Activated CD4-positive, alpha-beta T cell treated with anti-CD3 and anti-CD28 coated beads, Interleukin-2, amount 10 ng/mL, durations not matched to agents 24 days and 14 days (primary cell): ENCODE measurements around the gene CES4A. TPM values are rescaled to one million over a fixed set of nuclear protein-coding genes. Genes with fewer than 3 reads are reported as not detected.
"Not testable (repeated sequence)": the region's sequence is repeated elsewhere in the genome, so short reads cannot be mapped to it uniquely, and the experiment has no call there.

Source experiments
- DNase-seq: peaks from one replicate; pipeline ENCODE4 v3.0.0; 2022
- H3K27ac Mint-ChIP-seq: one replicate; pipeline ENCODE4 v1.8.0; 2022; ENCODE audit warnings: mild to moderate bottlenecking, mixed read lengths
- H3K27me3 Mint-ChIP-seq: one replicate; pipeline ENCODE4 v1.8.0; 2022; ENCODE audit warnings: mixed read lengths
- H3K36me3 Mint-ChIP-seq: one replicate; pipeline ENCODE4 v1.8.0; 2022; ENCODE audit warnings: low read depth, mild to moderate bottlenecking, mixed read lengths
- H3K4me1 Mint-ChIP-seq: one replicate; pipeline ENCODE4 v1.8.0; 2021; ENCODE audit warnings: mixed read lengths
- H3K4me3 Mint-ChIP-seq: one replicate; pipeline ENCODE4 v1.8.0; 2022; ENCODE audit warnings: mild to moderate bottlenecking, moderate library complexity, mixed read lengths
- H3K9me3 Mint-ChIP-seq: one replicate; pipeline ENCODE4 v1.8.0; 2021; ENCODE audit warnings: mixed read lengths
- intact Hi-C: fragments of 100-400 bp; cut with micrococcal nuclease; formaldehyde crosslinking; loops from one replicate; pipeline ENCODE4 v1.15.1; 2023
- total RNA-seq: library from RNA; stranded (reverse); gene quantifications from 2 replicates; pipeline ENCODE4 v1.2.3, GENCODE V29; 2022

Gene CES4A
- total RNA-seq, 1 donor from 2014 or later = 27.5 TPM

DNA sequence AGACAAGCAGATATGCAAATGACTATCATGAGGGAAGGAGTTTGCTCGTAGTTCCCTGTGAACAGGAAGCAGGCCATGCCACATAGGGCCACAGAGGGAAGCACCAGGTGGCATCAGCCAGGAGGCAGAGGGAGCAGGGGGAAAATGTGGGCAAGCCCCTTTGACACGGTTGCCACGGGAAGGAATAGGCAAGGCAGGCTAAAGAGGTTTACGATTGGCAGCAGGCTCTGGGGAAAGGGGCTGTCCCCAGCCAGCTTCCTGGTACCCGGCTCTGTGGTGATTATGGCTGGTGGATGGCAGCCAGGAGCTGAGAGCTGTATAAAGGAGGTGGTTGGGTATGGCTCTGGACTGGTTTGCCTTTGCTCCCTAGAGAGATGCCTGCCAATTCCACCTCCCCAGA lies 26.5 kb upstream of the CES4A start:
- DNase-seq = no peak

GRCh38 chr16:66964049-66964448 lies 24.3 kb upstream of the CES4A start:
- Mint-ChIP-seq H3K36me3 (peaks cover 5% of the 10 kb centered on the region), H3K4me3 (no peak overlapping the region), H3K27ac (no peak overlapping the region), H3K4me1 (peaks cover 19% of the 10 kb centered on the region), H3K9me3 (no peaks in the 10 kb centered on the region), H3K27me3 (no peaks in the 10 kb centered on the region)
- intact Hi-C loops = no loop called here
- DNase-seq = no peak

More for the DNA sequence above, 26.5 kb upstream of the CES4A start:
- Mint-ChIP-seq H3K4me1 (peaks cover 33% of the 10 kb centered on the region), H3K27ac (peak overlapping the region; percentile 70), H3K36me3 (peaks cover 2% of the 10 kb centered on the region), H3K4me3 (peak overlapping the region; percentile 83), H3K9me3 (no peaks in the 10 kb centered on the region), H3K27me3 (no peaks in the 10 kb centered on the region)
- intact Hi-C loops = no loop called here

DNA sequence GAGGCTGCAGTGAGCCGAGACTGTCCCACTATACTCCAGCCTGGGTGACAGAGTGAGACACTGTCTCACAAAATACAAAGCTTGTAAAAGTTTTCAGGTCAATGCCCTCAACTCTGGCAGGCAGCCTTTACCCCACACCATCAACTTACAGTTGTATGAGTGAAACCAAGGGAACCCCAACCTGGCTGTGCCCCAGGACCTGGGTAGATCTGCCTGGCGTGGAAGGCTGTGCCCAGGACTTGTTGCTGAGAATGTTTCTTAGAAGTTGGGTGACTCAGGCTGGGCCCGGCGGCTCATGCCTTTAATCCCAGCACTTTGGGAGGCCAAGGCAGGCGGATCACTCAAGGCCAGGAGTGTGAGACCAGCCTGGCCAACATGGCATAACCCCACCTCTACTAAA lies 19.5 kb upstream of the CES4A start:
- Mint-ChIP-seq H3K4me3 (no peak overlapping the region), H3K27ac (no peak overlapping the region), H3K9me3 (no peaks in the 10 kb centered on the region), H3K36me3 (peaks cover 5% of the 10 kb centered on the region), H3K27me3 (no peaks in the 10 kb centered on the region), H3K4me1 (peaks cover 5% of the 10 kb centered on the region)
- intact Hi-C loops = no loop called here
- no peak for DNase-seq

GRCh38 chr16:66970775-66971720 lies 17.3 kb upstream of the CES4A start:
- Mint-ChIP-seq H3K9me3 (no peaks in the 10 kb centered on the region), H3K4me3 (no peak overlapping the region), H3K27me3 (no peaks in the 10 kb centered on the region), H3K4me1 (peaks cover 18% of the 10 kb centered on the region), H3K36me3 (peaks cover 3% of the 10 kb centered on the region), H3K27ac (no peak overlapping the region)
- no peak for DNase-seq
- intact Hi-C loops = no loop called here

GRCh38 chr16:66972983-66973382 lies 15.4 kb upstream of the CES4A start:
- Mint-ChIP-seq H3K4me1 (peaks cover 27% of the 10 kb centered on the region), H3K9me3 (no peaks in the 10 kb centered on the region), H3K4me3 (no peak overlapping the region), H3K36me3 (no peaks in the 10 kb centered on the region), H3K27ac (no peak overlapping the region), H3K27me3 (no peaks in the 10 kb centered on the region)
- intact Hi-C loops = no loop called here
- no peak for DNase-seq

DNA sequence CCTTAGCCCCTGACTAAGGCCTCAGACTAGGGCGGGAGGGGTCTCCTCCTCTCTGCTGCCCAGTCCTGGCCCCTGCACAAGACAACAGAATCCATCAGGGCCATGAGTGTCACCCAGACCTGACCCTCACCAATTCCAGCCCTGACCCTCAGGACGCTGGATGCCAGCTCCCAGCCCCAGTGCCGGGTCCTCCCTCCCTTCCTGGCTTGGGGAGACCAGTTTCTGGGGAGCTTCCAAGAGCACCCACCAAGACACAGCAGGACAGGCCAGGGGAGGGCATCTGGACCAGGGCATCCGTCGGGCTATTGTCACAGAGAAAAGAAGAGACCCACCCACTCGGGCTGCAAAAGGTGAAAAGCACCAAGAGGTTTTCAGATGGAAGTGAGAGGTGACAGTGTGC lies 14.7 kb upstream of the CES4A start:
- intact Hi-C loops = no loop called here
- no peak overlapping the region for H3K27ac Mint-ChIP-seq
- no peaks in the 10 kb centered on the region for H3K27me3 Mint-ChIP-seq
- no peak overlapping the region for H3K4me3 Mint-ChIP-seq
- no peaks in the 10 kb centered on the region for H3K9me3 Mint-ChIP-seq
- no peaks in the 10 kb centered on the region for H3K36me3 Mint-ChIP-seq
- no peak for DNase-seq
- peaks cover 34% of the 10 kb centered on the region for H3K4me1 Mint-ChIP-seq

- peak overlapping the region; percentile 74 for H3K4me3 Mint-ChIP-seq
- intact Hi-C loops = not testable (repeated sequence)
These were observed 14.0 kb upstream of the CES4A start for GRCh38 chr16:66974156-66974931.

GRCh38 chr16:66974932-66975246 lies 13.5 kb upstream of the CES4A start:
- H3K36me3 Mint-ChIP-seq, intact Hi-C loops, H3K9me3 Mint-ChIP-seq, H3K27me3 Mint-ChIP-seq: not testable (repeated sequence)
- Mint-ChIP-seq H3K4me1 (peaks cover 42% of the 10 kb centered on the region), H3K27ac (peak overlapping the region; percentile 77), H3K4me3 (peak overlapping the region; percentile 74)
- DNase-seq = peak; percentile 82

More at GRCh38 chr16:66974156-66974931, 14.0 kb upstream of the CES4A start:
- H3K27me3 Mint-ChIP-seq, H3K9me3 Mint-ChIP-seq, H3K36me3 Mint-ChIP-seq, DNase-seq: not testable (repeated sequence)
- Mint-ChIP-seq H3K27ac (peak overlapping the region; percentile 77), H3K4me1 (peaks cover 40% of the 10 kb centered on the region)

DNA sequence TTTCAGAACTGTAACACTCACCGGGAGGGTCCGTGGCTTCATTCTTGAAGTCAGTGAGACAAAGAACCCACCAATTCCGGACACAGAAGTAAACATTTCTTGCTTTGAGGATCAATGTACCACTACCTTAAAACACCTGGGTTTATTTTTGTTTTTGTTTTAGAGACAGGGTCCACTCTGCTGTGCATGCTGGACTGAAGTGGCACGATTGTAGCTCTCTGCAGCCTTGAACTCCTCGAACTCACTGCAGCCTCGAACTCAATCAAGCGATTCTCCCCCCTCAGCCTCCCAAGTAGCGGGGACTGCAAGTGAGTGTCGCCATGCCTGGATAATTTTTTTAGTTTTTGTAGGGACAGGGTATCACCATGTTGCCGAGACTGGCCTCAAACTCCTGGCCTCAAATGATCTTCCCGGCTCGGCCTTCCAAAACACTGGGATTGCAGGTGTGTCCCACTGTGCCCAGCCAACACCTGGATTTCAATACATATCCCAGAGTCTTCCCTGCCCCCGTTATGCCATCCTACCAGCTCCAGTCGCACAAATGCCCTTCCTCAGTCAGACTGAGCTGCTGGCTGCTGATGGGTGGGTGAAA lies 13.0 kb upstream of the CES4A start:
- Mint-ChIP-seq H3K27me3 (no peaks in the 10 kb centered on the region), H3K4me3 (peak overlapping the region; percentile 74), H3K9me3 (no peaks in the 10 kb centered on the region), H3K4me1 (peaks cover 42% of the 10 kb centered on the region), H3K36me3 (no peaks in the 10 kb centered on the region), H3K27ac (peak overlapping the region; percentile 77)
- intact Hi-C loops = no loop called here
- DNase-seq = no peak

GRCh38 chr16:66976746-66977145 lies 11.6 kb upstream of the CES4A start:
- no peaks in the 10 kb centered on the region for H3K36me3 Mint-ChIP-seq
- H3K4me1 Mint-ChIP-seq = peaks cover 42% of the 10 kb centered on the region
- intact Hi-C loops = loop anchor here (1.0 to 2.0 kb wide), 6 partner anchors 9 to 209 kb away; no protein-coding TSS in a partner anchor
- no peak for DNase-seq
- H3K27me3 Mint-ChIP-seq = no peaks in the 10 kb centered on the region
- H3K27ac Mint-ChIP-seq = peak overlapping the region; percentile 54
- peak overlapping the region; percentile 19 for H3K4me3 Mint-ChIP-seq
- no peaks in the 10 kb centered on the region for H3K9me3 Mint-ChIP-seq

- Mint-ChIP-seq H3K36me3 (peaks cover 5% of the 10 kb centered on the region), H3K27ac (peak overlapping the region; percentile 85), H3K4me1 (peaks cover 49% of the 10 kb centered on the region), H3K27me3 (no peaks in the 10 kb centered on the region), H3K4me3 (peak overlapping the region; percentile 22), H3K9me3 (no peaks in the 10 kb centered on the region)
- intact Hi-C loops = loop anchor here (1.0 to 2.0 kb wide), 6 partner anchors 8 to 208 kb away; no protein-coding TSS in a partner anchor
- DNase-seq = peak; percentile 97
These were observed 10.9 kb upstream of the CES4A start for GRCh38 chr16:66977341-66978113.

GRCh38 chr16:66979011-66979717 lies 9.2 kb upstream of the CES4A start:
- Mint-ChIP-seq H3K4me3 (no peak overlapping the region), H3K27me3 (no peaks in the 10 kb centered on the region), H3K36me3 (peaks cover 6% of the 10 kb centered on the region), H3K9me3 (no peaks in the 10 kb centered on the region), H3K4me1 (peaks cover 57% of the 10 kb centered on the region), H3K27ac (peak overlapping the region; percentile 62)
- intact Hi-C loops = no loop called here
- DNase-seq = no peak

GRCh38 chr16:66983033-66983432 lies 5.4 kb upstream of the CES4A start:
- H3K36me3 Mint-ChIP-seq = peaks cover 15% of the 10 kb centered on the region
- no peak overlapping the region for H3K4me3 Mint-ChIP-seq
- no peak for DNase-seq
- H3K9me3 Mint-ChIP-seq = peaks cover 4% of the 10 kb centered on the region
- no peaks in the 10 kb centered on the region for H3K27me3 Mint-ChIP-seq
- H3K4me1 Mint-ChIP-seq = peaks cover 61% of the 10 kb centered on the region
- intact Hi-C loops = no loop called here
- peak overlapping the region; percentile 97 for H3K27ac Mint-ChIP-seq
